GM12801 (cell line): ENCODE data around the gene CASP4.

Experiments used
- TF ChIP-seq, protein P1 (sequence below): IDR thresholded peaks from one replicate; pipeline ENCODE4 v1.5.1; 2011; ENCODE audit warnings: control low read depth; ENCODE audit not compliant: insufficient read length; ENCODE audit errors: extremely low read depth

CASP4 gene

DNA sequence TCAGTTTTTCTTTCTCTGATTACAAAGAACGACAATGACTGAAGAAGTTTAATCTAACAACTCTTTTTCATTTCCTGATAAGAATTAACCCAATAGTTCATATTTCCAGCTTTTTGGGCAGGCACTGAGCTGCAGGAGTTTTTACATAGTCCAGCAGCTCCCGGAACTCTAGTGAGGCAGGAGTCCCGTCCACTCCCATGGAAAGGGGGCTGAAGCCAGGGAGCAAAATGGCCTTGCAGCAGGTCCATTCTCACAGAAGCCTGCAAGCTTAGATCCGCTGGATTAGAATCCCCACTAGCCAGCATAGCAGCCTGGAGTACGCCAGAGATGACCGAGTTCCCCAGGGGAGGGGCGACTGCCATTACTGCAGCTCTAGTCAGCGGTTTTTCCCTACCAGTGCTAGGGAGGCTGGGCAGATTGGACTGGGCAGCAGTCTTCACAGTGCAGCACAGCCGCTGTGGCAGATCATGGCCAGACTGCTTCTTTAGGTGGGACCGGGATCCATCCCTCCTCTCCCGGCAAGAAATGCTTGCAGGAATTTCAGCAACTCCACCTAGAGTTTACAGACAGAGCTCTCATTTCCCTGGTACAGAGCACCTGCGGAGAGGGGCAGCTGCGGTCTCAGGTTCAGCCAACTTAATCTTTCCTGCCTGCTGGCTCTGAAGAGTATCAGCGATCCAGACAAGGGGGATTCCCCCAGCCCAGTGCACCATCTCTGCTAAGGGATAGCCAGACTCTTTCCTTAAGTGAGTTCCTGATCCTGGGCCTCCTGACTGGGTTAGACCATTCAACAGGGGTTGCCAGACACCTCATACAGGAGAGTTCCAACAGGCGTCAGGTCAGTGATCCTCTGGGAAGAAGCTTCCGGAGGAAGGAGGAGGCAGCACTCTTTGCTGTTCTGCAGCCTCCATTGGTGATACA, 742 bp upstream of the CASP4 start:
- TF ChIP-seq, protein P1, sequence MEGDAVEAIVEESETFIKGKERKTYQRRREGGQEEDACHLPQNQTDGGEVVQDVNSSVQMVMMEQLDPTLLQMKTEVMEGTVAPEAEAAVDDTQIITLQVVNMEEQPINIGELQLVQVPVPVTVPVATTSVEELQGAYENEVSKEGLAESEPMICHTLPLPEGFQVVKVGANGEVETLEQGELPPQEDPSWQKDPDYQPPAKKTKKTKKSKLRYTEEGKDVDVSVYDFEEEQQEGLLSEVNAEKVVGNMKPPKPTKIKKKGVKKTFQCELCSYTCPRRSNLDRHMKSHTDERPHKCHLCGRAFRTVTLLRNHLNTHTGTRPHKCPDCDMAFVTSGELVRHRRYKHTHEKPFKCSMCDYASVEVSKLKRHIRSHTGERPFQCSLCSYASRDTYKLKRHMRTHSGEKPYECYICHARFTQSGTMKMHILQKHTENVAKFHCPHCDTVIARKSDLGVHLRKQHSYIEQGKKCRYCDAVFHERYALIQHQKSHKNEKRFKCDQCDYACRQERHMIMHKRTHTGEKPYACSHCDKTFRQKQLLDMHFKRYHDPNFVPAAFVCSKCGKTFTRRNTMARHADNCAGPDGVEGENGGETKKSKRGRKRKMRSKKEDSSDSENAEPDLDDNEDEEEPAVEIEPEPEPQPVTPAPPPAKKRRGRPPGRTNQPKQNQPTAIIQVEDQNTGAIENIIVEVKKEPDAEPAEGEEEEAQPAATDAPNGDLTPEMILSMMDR: no peak

DNA sequence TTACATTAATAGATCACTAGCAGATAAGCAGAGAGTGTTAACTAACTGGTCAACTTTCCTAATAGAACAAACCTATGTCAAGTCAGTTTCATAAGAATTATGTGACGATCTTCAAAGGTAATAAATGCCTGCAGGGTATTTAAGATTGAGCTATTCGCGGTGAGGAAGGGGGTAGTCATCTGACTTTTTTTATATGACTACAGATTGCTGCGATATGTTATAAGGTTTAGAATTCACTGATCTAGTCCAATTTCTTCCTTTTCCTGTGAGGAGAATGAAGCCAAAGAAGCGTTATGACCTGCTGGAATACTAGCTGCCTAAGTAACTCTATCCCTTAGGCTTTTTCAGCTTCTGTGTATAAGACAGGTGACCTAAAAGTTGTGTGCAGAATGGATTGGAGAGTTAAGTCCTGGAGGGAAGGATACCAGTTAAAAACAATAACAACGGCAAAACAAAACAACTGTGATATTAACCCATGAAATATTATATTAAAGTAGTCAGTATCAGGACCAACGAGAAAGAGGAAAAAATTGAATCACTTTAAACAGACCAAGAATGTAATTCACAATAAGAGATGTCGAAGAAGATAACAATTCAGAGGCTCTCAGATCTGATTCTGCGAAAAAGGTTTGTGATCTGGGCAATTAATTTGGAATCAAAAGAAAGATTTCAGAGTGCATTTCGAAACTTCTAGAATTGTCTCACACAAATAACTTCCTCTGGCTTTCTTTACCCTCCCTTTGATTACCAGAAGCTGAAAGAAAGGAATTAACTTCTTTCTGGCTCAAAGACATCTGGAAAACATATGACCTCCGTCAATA, 630 bp downstream of the CASP4 start:
- TF ChIP-seq, protein P1: no peak

DNA sequence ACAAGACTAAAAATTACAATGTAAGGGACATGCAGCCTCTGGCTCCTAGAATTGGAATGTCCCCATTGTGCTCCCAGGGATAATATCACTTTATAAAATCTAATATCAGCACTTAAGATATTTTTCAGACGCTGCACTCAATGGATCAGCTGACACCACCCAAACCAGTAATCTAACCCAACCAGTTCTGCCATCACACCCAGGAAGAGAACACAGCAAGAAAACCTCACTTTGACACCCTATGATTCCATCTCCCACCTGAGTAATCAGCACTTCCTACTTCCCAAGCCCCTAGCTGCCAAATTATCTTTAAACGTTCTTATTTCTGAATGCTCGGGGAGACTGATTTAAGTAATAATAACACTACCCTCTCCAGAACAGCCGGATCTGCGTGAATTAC, 2.6 kb downstream of the CASP4 start:
- TF ChIP-seq, protein P1: no peak

DNA sequence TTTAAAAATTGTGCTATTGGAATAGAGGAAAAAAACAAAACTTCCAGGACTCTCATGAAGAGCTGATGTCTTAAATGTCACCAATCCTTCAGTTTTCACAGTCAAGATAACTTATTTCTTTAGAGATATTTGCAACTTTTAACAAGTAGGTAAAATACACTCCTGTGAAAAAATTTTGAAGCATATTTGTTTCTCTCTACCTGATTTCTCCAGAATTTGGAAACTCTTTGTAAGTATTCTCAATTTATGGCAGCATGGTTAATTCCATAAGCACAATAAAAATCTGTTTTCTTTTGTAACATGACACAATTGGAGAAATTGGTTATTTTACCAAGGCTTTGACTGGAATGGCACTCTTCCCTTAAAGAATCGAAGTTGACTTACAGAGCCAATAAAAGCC, 4.1 kb downstream of the CASP4 start:
- TF ChIP-seq, protein P1: no peak

DNA sequence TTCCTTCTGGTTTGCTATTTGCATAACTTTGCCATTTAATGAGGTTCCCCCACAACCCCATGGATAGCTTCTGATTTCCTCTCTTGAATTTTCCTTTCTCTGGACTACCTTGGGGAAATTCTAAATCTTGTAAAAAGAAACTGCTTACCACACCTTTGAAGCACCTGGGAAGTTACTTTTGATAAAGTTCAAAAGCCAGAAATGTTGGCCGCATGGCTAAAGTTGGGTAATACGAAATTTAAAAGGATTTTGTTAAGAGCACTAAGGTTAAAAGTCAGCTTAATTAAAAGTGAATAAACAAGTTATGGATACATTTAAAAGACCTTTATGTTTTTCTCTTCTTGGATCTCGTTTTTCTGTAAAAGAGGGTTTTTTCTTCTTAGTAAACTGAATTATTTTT, 5.5 kb downstream of the CASP4 start:
- TF ChIP-seq, protein P1: no peak

DNA sequence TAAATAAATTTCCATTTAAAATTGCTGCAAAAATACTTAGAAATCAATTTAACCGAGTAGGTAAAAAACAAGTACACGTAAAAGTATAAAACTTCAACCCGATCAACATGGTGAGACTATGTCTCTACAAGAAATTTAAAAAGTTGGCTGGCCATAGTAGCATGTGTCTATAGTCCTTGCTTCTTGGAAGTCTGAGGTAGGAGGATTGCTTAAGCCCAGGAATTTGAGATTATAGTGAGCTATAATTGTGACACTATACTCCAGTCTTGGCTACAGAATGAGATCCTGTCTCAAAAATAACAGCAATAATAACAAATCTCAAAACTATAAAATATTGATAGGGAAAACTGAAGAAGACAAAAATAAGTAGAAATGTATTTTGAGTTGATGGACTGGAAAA, 11.1 kb downstream of the CASP4 start:
- TF ChIP-seq, protein P1: no peak

DNA sequence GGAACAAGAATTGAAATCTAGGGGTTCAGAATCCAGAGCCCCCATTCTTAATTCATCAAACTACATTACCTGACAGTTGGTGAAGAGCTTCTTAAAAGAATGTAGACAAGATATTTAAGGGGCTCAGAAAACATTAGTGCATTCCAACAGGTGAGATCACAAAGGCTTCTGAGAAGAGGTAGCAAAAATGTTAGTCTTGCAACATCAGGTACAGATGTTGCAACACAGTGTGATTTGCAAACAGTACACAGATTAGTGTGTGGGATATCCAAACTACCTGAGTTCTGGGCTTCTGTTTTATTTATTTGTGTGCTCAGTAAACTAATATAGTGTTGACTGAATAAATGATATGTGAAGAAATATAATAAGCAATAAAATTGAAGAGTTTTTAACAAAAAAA, 11.8 kb downstream of the CASP4 start:
- TF ChIP-seq, protein P1: no peak
